ENCODE measurements around the gene LMNB1.
A peak's percentile ranks its signal among the peaks of the same experiment; 100 is the strongest.
"Not testable (repeated sequence)": the region's sequence is repeated elsewhere in the genome, so short reads cannot be mapped to it uniquely, and the experiment has no call there.

The LMNB1 gene

GRCh38 chr5:126811515-126812198, 34.7 kb downstream of the LMNB1 start:
- no peak for TF ChIP-seq CTCF (IDR thresholded peaks at IDR 0.05; ENCODE audit: insufficient read depth, low read depth, low read length, missing control alignments)
- peak; percentile 41 for DNase-seq (ENCODE audit: low read depth)
- H3K4me3 ChIP-seq (ENCODE audit: low read length), result no peak overlapping the region

- no peak for TF ChIP-seq CTCF (IDR thresholded peaks at IDR 0.05; ENCODE audit: insufficient read depth, low read depth, low read length, missing control alignments)
- DNase-seq (ENCODE audit: low read depth), result no peak
- no peak overlapping the region for H3K4me3 ChIP-seq (ENCODE audit: low read length)
Observed at GRCh38 chr5:126812199-126812570, 35.2 kb downstream of the LMNB1 start.

GRCh38 chr5:126813799-126814198, 36.9 kb downstream of the LMNB1 start:
- not testable (repeated sequence) for H3K4me3 ChIP-seq (ENCODE audit: low read length); DNase-seq (ENCODE audit: low read depth)

- peak; percentile 48 for DNase-seq (ENCODE audit: low read depth)
- no peak overlapping the region for H3K4me3 ChIP-seq (ENCODE audit: low read length)
- TF ChIP-seq CTCF (IDR thresholded peaks at IDR 0.05; ENCODE audit: insufficient read depth, low read depth, low read length, missing control alignments), result no peak
Observed at GRCh38 chr5:126814721-126815404, 37.9 kb downstream of the LMNB1 start.

GRCh38 chr5:126816649-126817048, 39.7 kb downstream of the LMNB1 start:
- H3K4me3 ChIP-seq (ENCODE audit: low read length), result no peak overlapping the region
- no peak for DNase-seq (ENCODE audit: low read depth)
- no peak for TF ChIP-seq CTCF (IDR thresholded peaks at IDR 0.05; ENCODE audit: insufficient read depth, low read depth, low read length, missing control alignments)

- H3K4me3 ChIP-seq (ENCODE audit: low read length), result no peak overlapping the region
- TF ChIP-seq CTCF (IDR thresholded peaks at IDR 0.05; ENCODE audit: insufficient read depth, low read depth, low read length, missing control alignments), result no peak
Observed at GRCh38 chr5:126818736-126819135, 41.8 kb downstream of the LMNB1 start.

GRCh38 chr5:126819253-126819652, 42.3 kb downstream of the LMNB1 start:
- H3K4me3 ChIP-seq (ENCODE audit: low read length), result no peak overlapping the region
- no peak for TF ChIP-seq CTCF (IDR thresholded peaks at IDR 0.05; ENCODE audit: insufficient read depth, low read depth, low read length, missing control alignments)
- no peak for DNase-seq (ENCODE audit: low read depth)

More at GRCh38 chr5:126818736-126819135, 41.8 kb downstream of the LMNB1 start:
- DNase-seq (ENCODE audit: low read depth), result no peak
